ENCODE measurements around the gene YY1. TPM values are rescaled to one million over a fixed set of nuclear protein-coding genes. Genes with fewer than 3 reads are reported as not detected.
A peak's percentile ranks its signal among the peaks of the same experiment; 100 is the strongest.

YY1 gene
- total and polyA plus RNA-seq, 2 experiments from 2014 or later = 88.2 to 128 TPM

GRCh38 chr14:100329233-100330006 lies 90.5 kb downstream of the YY1 start:
- H3K27ac ChIP-seq (ENCODE audit: low read depth) = no peak overlapping the region
- no peaks in the 10 kb centered on the region; the same call in 1 of the 2 replicates for H4K20me1 ChIP-seq (replicated peaks; ENCODE audit: insufficient read depth)
- Mint-ChIP-seq H3K36me3 (ENCODE audit: low read depth) (peaks cover 7% of the 10 kb centered on the region), H3K9me3 (no peaks in the 10 kb centered on the region), H3K27me3 (ENCODE audit: insufficient read depth, low read depth, poor library complexity) (peaks cover 2% of the 10 kb centered on the region), H3K4me3 (no peak overlapping the region), H3K27ac (0 out of 2 replicates have a peak overlapping the region, but pooled peaks have one; percentile 52), H3K4me1 (0 out of 3 replicates have a peak, but pooled peaks cover 5% of the 10 kb centered on the region)
- no peaks in the 10 kb centered on the region for H3K36me3 ChIP-seq (ENCODE audit: insufficient read depth)
- no peak overlapping the region for H3K4me2 ChIP-seq
- ATAC-seq (no peak), DNase-seq (ENCODE audit: low spot score) (no peak)
- H3F3A ChIP-seq (replicated peaks; ENCODE audit: low read depth) = no peaks in the 10 kb centered on the region
- H3K4me3 ChIP-seq = no peak overlapping the region
- H2AFZ ChIP-seq = no peak overlapping the region
- H3K27me3 ChIP-seq (ENCODE audit: insufficient read depth) = no peaks in the 10 kb centered on the region
- H3K9me2 ChIP-seq (ENCODE audit: insufficient read depth) = no peaks in the 10 kb centered on the region
- no peaks in the 10 kb centered on the region for H3K79me2 ChIP-seq (replicated peaks; ENCODE audit: insufficient read depth)
- TF ChIP-seq POLR2AphosphoS5 (IDR thresholded peaks at IDR 0.05; ENCODE audit: low read depth) (no peak), EZH2 (IDR thresholded peaks at IDR 0.05; ENCODE audit: low read depth, unreplicated experiment) (no peak), EZH2phosphoT487 (IDR thresholded peaks at IDR 0.05; ENCODE audit: unreplicated experiment) (no peak), CREB1 (CRISPR knock-in tag; IDR thresholded peaks at IDR 0.05; ENCODE audit: low read depth) (no peak), ETS1 (IDR thresholded peaks at IDR 0.05) (no peak), NANOG (IDR thresholded peaks at IDR 0.05; ENCODE audit: borderline replicate concordance) (no peak), ZNF114 (CRISPR knock-in tag; IDR thresholded peaks at IDR 0.05) (no peak), STAT1 (IDR thresholded peaks at IDR 0.05; ENCODE audit: unreplicated experiment) (no peak), ZNF331 (CRISPR knock-in tag; IDR thresholded peaks at IDR 0.05; ENCODE audit: low read depth) (no peak), JUNB (IDR thresholded peaks at IDR 0.05; ENCODE audit: unreplicated experiment) (no peak)
- TF ChIP-seq, protein P1, sequence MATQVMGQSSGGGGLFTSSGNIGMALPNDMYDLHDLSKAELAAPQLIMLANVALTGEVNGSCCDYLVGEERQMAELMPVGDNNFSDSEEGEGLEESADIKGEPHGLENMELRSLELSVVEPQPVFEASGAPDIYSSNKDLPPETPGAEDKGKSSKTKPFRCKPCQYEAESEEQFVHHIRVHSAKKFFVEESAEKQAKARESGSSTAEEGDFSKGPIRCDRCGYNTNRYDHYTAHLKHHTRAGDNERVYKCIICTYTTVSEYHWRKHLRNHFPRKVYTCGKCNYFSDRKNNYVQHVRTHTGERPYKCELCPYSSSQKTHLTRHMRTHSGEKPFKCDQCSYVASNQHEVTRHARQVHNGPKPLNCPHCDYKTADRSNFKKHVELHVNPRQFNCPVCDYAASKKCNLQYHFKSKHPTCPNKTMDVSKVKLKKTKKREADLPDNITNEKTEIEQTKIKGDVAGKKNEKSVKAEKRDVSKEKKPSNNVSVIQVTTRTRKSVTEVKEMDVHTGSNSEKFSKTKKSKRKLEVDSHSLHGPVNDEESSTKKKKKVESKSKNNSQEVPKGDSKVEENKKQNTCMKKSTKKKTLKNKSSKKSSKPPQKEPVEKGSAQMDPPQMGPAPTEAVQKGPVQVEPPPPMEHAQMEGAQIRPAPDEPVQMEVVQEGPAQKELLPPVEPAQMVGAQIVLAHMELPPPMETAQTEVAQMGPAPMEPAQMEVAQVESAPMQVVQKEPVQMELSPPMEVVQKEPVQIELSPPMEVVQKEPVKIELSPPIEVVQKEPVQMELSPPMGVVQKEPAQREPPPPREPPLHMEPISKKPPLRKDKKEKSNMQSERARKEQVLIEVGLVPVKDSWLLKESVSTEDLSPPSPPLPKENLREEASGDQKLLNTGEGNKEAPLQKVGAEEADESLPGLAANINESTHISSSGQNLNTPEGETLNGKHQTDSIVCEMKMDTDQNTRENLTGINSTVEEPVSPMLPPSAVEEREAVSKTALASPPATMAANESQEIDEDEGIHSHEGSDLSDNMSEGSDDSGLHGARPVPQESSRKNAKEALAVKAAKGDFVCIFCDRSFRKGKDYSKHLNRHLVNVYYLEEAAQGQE (IDR thresholded peaks at IDR 0.05; ENCODE audit: unreplicated experiment) = no peak
- TF ChIP-seq, protein P2, sequence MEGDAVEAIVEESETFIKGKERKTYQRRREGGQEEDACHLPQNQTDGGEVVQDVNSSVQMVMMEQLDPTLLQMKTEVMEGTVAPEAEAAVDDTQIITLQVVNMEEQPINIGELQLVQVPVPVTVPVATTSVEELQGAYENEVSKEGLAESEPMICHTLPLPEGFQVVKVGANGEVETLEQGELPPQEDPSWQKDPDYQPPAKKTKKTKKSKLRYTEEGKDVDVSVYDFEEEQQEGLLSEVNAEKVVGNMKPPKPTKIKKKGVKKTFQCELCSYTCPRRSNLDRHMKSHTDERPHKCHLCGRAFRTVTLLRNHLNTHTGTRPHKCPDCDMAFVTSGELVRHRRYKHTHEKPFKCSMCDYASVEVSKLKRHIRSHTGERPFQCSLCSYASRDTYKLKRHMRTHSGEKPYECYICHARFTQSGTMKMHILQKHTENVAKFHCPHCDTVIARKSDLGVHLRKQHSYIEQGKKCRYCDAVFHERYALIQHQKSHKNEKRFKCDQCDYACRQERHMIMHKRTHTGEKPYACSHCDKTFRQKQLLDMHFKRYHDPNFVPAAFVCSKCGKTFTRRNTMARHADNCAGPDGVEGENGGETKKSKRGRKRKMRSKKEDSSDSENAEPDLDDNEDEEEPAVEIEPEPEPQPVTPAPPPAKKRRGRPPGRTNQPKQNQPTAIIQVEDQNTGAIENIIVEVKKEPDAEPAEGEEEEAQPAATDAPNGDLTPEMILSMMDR (conservative IDR thresholded peaks at IDR 0.05; ENCODE audit: low read depth in 2 of 2) = no peak
- TF ChIP-seq, protein P3, sequence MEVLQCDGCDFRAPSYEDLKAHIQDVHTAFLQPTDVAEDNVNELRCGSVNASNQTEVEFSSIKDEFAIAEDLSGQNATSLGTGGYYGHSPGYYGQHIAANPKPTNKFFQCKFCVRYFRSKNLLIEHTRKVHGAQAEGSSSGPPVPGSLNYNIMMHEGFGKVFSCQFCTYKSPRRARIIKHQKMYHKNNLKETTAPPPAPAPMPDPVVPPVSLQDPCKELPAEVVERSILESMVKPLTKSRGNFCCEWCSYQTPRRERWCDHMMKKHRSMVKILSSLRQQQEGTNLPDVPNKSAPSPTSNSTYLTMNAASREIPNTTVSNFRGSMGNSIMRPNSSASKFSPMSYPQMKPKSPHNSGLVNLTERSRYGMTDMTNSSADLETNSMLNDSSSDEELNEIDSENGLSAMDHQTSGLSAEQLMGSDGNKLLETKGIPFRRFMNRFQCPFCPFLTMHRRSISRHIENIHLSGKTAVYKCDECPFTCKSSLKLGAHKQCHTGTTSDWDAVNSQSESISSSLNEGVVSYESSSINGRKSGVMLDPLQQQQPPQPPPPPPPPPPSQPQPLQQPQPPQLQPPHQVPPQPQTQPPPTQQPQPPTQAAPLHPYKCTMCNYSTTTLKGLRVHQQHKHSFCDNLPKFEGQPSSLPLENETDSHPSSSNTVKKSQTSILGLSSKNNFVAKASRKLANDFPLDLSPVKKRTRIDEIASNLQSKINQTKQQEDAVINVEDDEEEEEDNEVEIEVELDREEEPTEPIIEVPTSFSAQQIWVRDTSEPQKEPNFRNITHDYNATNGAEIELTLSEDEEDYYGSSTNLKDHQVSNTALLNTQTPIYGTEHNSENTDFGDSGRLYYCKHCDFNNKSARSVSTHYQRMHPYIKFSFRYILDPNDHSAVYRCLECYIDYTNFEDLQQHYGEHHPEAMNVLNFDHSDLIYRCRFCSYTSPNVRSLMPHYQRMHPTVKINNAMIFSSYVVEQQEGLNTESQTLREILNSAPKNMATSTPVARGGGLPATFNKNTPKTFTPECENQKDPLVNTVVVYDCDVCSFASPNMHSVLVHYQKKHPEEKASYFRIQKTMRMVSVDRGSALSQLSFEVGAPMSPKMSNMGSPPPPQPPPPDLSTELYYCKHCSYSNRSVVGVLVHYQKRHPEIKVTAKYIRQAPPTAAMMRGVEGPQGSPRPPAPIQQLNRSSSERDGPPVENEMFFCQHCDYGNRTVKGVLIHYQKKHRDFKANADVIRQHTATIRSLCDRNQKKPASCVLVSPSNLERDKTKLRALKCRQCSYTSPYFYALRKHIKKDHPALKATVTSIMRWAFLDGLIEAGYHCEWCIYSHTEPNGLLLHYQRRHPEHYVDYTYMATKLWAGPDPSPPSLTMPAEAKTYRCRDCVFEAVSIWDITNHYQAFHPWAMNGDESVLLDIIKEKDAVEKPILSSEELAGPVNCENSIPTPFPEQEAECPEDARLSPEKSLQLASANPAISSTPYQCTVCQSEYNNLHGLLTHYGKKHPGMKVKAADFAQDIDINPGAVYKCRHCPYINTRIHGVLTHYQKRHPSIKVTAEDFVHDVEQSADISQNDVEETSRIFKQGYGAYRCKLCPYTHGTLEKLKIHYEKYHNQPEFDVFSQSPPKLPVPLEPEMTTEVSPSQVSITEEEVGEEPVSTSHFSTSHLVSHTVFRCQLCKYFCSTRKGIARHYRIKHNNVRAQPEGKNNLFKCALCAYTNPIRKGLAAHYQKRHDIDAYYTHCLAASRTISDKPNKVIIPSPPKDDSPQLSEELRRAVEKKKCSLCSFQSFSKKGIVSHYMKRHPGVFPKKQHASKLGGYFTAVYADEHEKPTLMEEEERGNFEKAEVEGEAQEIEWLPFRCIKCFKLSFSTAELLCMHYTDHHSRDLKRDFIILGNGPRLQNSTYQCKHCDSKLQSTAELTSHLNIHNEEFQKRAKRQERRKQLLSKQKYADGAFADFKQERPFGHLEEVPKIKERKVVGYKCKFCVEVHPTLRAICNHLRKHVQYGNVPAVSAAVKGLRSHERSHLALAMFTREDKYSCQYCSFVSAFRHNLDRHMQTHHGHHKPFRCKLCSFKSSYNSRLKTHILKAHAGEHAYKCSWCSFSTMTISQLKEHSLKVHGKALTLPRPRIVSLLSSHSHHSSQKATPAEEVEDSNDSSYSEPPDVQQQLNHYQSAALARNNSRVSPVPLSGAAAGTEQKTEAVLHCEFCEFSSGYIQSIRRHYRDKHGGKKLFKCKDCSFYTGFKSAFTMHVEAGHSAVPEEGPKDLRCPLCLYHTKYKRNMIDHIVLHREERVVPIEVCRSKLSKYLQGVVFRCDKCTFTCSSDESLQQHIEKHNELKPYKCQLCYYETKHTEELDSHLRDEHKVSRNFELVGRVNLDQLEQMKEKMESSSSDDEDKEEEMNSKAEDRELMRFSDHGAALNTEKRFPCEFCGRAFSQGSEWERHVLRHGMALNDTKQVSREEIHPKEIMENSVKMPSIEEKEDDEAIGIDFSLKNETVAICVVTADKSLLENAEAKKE (CRISPR knock-in tag; IDR thresholded peaks at IDR 0.05) = no peak
- H3K4me1 ChIP-seq (ENCODE audit: insufficient read depth) = no peaks in the 10 kb centered on the region
